ENCODE results near the gene UNKL.

UNKL gene

DNA sequence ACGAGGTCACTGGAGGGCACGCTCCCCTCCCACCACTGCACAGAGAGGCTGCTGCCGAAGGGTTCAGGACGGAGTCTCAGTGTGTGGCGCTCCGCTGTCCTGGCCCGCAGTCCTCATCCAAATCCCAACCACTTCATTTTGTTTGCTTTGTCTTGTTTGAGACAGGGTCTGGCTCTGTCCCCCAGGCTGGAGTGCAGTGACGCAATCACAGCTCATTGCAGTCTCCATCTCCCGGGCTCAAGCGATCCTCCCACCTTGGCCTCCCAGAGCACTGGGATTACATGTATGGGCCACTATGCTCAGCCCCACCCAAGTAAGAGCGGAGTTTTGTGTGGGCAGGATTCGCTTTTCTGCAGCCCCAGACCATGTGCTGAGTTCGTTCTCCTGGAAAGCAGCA is 12.7 kb downstream of the UNKL start:
- no peak for DNase-seq (ENCODE audit: low read depth, low spot score)

DNA sequence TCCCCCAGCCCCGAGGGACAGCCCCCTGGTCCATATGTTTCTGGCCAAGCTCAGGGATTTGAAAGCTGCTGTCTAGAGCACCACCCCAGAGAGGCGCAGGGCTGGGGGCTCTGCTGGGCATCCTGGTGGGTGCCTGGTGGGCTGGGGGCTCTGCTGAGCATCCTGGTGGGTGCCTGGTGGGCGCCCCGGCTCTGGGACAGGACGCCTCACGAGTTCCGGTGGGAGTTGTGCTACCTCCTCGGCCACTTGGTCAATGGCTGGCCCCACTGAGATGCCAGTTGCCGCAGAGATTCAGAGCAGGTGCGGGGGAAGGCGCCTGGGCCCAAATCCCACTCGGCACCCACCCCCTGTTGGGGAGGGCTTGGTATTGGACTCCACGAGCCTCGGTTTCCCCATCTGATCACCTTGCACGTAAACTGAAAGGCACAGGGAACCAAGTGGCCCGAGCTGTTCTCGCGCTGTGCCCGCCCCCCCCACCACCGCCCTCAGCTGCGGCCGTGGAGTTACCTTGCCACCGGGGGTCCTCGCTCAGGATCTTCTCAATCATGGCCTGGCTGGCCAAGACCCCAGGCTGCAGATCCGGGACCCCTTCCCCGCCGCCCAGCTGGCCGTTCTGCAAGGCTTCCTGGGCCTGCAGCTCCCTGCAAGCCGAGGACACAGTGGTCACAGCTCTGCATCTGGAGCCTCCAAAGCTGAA is 13.3 kb downstream of the UNKL start:
- no peak for DNase-seq (ENCODE audit: low read depth, low spot score)

DNA sequence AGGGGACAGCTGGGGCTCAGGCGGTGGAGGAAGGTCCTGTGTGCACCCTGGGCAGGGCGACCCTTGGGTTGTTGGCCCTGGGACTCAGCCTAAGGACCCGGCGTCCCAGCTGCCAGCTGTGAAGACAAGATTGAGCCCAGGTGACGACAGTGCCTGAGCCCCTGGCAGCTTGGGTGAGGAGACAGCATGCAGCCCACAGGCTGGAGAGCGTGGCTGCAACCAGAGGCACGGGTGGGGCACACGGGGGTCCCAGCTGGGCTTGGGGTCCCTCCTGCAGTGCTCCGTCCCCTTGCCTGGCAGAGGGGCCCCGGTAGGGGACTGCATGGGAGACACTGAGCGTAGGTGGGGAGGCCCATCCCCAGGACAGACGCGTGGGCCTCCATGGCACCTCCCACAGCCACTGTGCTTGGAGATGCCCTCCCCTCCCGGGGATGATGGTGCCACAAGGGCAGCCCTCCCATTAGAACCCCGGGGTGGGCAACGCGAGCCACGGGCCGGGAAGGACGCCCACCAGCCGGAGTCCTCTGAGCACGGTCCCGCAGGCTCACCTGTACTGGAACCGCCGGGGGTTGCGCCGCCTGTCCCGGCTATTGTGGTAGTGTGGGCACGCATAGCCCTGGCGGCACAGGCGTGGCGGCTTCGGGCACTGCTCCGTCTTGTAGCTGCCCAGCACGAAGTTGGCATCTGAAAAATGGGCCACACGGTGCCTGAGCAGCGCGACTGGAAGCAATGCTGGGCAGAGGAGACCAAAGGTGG is 15.5 kb downstream of the UNKL start:
- no peak for DNase-seq (ENCODE audit: low read depth, low spot score)

DNA sequence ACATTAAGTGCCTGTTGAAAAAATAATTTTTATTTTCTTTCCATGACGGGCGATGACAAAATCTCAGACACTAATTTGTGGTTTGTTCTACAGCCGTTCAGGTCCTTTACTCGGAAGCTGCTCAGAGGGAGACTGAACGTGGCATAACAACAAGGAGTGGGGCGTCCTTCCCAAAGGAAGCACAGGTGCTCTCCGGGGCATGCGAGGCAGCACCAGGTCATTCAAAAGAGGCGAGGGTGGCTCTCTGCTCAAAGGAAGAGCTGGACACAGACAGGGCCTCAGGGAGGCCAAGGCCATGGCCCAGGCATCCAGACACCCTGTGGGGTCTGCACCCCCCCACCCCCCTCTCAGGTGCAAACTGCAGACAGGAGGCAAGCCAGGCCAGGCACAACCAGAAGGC is 16.2 kb downstream of the UNKL start:
- no peak for DNase-seq (ENCODE audit: low read depth, low spot score)

DNA sequence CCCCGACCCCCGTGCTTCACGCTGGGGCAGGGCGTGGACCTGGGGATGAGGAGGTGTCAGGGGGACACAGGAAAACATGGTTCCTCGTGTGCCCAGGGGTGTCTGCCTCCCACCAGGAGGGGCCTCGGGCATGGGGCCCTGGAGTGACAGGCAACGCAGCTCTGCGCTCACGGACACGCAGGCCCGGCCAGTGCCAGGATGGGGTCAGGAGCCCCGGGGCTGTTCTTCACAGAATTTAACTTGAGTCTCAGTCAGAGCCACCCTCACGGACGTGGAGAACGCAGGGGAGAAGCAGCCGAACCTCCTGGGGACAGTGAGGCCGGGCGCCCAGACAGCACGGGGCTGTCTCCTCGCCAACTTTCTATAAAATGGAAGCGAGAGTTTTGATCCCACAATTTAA is 16.7 kb downstream of the UNKL start:
- DNase-seq (ENCODE audit: low read depth, low spot score): no peak

DNA sequence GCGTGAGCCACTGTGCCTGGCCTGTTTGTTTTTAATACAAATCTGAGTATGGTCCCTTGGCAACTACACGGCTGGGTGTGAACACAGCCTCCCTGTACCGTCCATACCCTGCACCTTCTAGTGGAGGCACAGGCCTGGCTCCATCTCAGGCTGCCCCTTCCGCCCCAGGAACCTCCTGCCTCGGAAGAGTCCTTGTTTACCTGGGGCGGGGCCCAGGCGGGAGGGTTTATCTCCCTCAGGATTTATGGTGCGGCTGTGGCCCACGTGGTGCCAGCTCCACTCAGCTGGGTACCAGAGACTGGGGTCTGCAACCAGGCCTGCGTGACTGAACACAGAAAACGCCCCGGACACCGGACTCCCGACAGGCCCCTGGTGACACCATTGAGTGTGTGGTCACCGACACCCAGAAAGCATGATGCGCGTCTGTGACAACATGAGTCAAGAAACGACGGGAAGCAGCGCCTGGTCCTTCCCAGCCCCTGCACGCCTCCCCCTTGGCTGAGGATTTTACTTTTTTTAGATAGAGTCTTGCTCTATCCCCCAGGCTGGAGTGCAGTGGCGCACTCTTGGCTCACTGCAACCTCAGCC is 19.0 kb downstream of the UNKL start:
- no peak for DNase-seq (ENCODE audit: low read depth, low spot score)

DNA sequence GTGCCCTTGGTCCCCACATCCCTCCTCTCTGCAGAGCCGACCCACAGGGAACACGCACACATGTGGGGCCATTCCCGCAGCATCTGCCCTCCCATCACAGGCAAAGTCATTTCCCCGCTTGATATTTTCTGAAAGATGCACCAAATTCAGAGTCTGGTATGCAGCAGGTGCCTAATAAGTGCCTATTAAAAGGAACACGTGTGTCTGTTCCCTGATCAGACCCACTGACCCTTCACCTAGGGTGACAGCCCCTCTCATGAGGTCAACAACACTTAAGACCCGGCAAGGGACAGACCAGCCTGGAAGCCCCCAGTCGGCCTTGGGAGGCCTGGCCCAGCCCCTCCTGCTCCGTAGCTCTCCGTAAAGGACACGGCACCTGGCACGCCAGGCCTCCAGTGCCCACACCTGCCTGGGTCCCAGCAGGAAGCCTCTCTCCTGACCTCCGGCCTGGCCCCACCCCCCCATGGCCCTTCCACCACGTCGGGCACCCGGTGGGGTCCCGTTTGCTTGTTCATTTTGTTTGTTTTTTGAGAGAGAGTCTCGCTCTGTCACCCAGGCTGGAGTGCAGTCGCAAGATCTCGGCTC is 20.0 kb downstream of the UNKL start:
- no peak for DNase-seq (ENCODE audit: low read depth, low spot score)

DNA sequence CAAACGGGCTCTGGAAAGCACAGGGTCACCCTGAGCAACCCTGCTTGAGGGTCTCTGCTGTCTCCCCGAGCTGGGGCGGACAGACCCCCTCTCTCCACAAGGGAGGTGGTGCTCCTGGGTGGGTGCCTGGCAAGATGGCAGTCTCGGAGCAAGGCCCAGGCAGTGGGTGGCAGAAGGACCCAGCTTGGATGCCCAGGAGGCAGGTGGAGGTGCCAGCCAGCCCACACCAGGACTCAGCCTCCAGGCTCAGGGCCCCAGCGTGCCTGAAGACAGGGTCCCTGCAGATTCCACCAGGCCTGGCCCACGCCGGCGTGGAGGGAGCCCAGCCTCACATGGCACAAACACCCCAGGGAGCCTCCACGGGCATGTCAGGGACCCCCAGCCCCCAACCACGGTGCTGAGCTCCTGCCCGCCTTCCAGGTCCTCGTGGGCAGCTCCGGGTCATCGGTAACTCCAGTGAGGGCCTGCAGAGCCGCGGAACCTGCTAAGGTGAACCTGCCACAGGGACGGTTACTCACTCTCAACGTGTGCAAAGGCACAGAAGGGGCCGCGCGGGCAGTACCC is 20.8 kb downstream of the UNKL start:
- DNase-seq (ENCODE audit: low read depth, low spot score): no peak

DNA sequence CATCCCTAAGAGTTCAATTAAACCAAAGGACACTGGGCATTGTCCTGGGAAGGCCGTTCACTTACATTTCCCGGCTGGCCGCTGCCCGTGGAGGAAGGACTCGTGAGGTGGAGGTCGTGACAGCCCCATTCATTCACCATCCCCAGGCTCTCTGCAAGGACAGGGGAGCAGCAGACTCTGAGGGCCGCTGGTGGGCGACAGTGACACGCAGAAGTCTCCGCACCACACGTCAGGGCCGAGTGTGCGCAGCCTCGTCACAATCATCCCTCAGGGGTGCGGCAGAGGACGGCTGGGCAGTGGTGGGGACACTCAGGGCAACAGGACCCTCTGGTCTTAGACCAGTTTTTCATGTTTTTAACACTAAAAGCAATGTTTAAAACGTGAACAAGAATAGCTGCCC is 21.7 kb downstream of the UNKL start:
- DNase-seq (ENCODE audit: low read depth, low spot score): no peak

DNA sequence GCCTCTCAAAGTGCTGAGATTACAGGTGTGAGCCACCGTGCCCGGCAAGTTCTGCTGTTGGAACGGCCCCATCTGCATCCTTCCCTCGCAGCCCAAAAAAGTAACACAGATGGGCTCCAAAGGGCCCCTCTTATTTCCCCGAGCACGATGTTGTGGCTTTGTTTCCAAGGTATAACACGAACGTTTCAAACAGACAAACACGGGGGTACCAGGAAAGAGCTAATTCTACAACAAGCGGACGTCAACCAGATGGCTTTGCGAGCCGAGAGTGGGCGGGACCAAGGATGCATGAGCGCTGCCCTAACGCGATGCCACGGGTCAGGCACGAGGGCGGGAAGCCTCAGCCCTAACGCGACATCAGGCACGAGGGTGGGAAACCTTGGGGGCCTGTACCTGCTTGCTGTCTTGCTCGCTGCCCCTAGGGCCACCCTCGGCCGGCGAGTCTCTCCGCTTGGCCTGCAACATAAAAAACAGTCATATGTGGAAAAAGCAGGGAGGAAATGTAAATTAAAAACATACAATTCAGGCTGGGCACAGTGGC is 24.2 kb downstream of the UNKL start:
- DNase-seq (ENCODE audit: low read depth, low spot score): no peak

DNA sequence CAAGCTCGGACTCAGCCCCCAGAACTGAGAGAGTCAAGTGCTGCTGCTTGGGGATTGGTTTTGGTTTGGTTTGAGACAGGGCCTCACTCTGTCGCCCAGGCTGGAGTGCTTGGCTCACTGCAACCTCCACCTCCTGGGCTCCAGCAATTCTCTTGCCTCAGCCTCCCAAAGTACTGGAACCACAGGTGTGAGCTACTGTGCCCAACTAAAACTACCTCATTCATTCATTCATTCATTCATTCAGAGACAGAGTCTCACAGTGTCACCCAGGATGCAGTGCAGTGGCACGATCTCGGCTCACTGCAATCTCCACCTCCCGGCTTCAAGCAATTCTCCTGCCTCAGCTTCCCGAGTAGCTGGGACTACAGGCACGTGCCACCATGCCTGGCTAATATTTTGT is 24.7 kb downstream of the UNKL start:
- DNase-seq (ENCODE audit: low read depth, low spot score): no peak

DNA sequence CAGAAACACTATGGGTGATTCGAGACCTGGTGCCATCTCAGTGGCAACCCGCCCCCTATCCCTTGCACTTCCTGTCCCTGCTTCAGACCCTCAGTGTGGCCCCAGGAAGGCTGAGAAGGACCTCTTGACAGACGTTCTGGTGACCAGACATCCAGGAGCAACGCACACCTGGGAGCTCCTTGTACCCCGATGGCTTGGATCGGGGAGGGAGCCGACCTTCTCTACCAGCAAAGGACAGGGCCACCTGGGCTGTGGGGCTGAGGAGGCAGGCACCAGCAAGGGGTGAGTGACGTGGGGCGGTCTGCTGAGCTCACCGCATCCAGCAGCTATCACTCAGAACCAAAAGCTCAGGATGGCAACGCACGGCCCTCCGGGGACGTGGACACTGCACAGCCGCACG is 27.2 kb downstream of the UNKL start:
- DNase-seq (ENCODE audit: low read depth, low spot score): no peak

DNA sequence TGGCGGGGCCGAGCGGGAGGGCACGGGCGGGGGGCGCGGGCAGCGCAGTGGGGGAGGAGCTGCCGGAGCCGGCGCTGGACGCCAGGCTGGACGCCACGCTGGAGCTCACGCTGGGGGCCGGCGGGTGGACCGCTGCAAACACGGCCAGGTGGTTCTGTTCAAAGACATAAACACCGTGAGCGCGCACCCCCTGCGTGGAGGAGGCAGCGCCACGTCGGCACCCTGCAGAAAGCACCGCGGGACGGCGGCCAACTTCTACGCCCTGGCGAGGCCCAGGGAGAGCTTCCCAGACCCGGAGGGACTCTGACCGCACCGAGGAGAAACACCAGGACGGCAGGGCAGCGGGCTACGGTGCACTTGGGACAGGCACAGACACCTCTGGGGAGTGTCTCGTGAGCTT is 29.3 kb downstream of the UNKL start:
- DNase-seq (ENCODE audit: low read depth, low spot score): no peak

DNA sequence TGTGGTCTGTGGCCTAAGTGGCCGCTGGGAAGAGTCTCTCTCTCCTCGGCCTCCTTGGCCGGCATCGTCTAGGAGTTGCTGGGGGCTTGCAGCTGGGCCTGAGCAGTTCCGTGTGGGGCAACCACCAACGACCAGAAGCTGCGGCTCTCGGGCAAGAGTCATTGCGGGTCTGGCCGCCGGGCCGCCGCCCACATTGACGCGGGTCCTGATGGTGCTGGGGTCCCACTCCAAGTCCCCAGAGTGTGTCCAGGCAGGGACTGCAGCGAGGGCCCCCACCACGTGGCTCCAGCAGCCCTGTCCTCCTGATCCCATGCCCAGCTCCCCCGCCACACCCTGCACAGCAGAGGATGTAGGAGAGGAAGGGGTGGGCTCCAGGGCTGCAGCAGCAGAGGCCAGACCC is 30.9 kb downstream of the UNKL start:
- no peak for DNase-seq (ENCODE audit: low read depth, low spot score)

DNA sequence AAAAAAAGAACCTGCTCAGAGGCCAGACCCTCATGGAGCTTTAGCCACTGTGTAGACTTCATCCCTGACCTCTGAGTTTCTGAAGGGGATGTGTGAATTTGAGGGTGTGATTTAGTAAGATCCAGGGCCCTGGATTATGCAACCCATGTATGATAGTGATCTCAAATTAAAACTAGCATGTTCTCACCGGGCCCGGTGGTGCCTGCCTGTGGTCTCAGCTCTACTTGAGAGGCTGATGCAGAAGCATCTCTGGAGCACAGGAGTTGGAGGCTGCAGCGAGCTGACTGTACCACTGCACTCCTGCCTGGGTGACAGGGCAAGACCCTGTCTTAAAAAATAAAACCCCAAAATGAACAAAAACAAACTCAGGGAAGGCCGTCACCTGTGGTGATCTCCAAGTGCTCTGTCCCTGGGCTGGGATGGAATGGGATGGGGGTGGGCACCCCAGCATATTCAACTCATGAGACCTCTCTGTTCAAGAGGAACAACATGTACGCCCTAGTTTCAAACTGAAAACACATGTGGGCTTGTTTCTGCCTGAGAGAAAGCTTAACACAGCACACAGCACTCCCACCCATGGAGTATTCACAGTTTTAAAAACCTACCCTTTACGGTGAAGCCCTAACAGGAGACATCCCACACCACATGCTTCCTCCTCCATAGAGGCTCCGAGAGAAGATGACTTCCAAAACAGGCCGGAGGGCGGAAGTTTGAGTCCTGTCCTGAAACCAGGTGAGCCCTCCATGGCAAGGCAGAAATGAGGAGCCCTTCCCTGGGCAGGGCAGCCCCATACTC is 32.7 kb downstream of the UNKL start:
- DNase-seq (ENCODE audit: low read depth, low spot score): no peak

DNA sequence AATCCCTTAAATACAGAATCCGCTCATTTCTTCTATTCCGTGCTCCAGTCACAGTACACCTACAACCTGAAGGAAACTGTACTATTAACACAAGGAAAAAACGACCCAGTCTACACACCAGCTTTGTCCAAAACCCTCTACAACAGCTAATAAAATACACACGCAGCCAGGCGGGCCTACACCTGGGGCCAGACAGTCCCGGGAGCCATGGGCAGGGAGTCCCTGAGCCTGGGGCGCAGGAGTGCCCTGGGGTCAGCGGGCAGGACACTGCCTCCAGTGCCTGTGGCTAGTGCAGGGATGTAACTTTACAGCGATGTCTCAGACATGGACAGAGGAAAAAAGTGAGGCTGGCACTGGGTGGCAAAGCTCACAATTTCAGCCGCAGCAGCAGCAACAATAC is 34.3 kb downstream of the UNKL start:
- DNase-seq (ENCODE audit: low read depth, low spot score): no peak

DNA sequence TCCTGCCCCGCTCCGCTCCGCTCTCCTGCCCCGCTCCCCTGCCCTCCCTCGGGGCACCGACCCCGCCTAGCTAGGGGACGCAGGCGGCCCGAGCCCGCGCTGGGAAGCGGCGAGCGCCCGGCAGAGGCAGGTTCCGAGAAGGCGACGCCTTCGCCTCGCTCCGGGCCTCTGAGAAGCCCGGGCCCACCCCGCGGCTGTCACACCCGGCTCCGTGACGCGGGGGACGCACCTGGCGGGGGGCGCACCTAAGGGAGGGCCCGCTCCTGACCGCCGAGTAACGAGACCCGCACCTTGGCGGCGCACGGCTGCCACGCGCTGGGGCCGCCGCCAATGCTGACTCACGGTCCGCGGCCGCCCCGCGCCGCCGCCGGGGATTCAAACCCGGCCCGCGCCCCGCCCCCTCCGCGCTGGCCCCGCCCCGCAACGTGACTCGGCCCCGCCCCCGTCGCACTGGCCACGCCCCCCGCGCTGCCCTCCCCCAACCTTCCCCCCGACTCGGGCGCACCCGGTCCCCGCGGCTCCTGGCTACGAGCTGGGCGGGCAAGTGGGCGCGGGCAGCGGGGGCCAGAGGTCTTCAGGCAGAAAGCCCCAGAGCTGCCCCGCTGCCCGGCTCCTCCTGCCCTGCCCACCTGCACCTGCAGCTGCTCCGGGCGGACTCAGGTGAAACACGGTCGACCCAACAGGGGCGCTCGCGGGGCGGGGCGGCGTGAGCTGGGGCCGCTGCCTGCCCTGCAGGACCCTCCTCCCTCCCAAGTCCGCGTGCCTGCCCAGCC is 35.0 kb downstream of the UNKL start:
- no peak for DNase-seq (ENCODE audit: low read depth, low spot score)

DNA sequence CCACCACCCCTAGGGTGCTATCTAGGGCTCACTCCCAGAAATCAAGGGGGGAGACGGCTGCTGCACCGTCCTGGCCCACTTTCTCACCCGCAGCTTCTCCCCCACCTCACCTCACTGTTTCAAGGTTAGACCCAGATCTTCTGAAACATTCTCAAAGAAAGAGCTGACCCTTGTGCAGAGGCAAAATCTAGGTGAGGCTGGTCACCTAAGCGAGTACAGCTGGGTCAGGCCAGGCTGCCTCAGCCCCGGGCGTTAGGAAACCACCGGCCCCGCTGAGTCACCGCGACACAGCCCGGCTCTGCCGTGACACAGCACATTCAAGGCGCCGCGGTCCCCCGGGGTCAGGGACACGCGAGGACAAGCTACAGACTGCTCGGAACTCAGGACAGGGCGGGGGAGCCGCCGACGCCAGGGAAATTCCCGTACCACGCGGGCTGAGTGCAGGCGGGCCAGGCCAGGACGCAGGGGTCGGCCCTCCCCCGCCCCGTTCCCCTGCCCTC is 35.6 kb downstream of the UNKL start:
- DNase-seq (ENCODE audit: low read depth, low spot score): no peak

DNA sequence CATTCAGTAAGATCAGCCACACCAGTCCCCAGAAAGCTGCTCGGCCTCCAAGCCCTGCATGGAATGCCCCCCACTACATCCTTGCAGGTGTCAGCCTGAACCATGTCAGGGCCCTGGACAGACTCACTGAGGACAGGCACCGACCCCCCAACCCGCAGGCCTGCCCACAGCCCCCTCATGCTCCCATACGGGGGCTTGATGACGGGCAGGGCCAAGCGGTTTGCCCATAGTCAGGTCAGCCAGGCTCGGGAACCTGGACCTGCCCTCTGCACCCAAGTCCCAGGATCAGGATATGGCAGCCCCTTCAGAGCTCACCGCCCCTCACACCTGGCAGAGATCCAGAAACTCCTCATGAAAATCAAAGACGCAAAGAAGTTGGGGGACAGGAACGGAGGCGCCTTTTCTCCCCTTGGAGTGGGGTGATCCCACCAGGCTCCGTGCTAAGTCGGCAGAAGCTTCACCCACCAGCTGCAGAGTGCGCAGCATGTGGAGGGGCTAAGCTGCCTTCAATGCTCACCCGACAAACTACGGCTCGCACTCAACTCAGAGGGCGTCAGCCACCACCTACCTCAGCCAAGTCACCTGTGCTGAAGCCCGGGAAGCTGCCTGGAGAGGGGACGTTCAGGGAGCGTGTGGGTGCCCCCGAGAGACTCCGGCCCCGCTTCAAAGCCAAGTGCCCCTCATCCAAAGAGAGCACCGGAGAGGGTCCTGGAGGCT is 36.3 kb downstream of the UNKL start:
- DNase-seq (ENCODE audit: low read depth, low spot score): no peak
